DMS53 treated with DMSO at 0.1 percent for 48 hours (cell line): ENCODE data around the gene FMN2.
A peak's percentile ranks its signal among the peaks of the same experiment; 100 is the strongest.

Experiments used
- DNase-seq: peaks from one replicate; lab custom pipeline; 2025; ENCODE audit not compliant: unreplicated experiment; lab: John Stamatoyannopoulos, UW

The FMN2 gene

GRCh38 chr1:240516069-240516468, 424.4 kb downstream of the FMN2 start:
- no peak for DNase-seq

- DNase-seq, result no peak
Measured at GRCh38 chr1:240517891-240518290, 426.2 kb downstream of the FMN2 start.

- peak; percentile 19 for DNase-seq
Measured at GRCh38 chr1:240522122-240522822, 430.6 kb downstream of the FMN2 start.

GRCh38 chr1:240524356-240525069, 432.8 kb downstream of the FMN2 start:
- no peak for DNase-seq
